GM18498 (cell line): ENCODE results near the gene P2RX2.
"Not testable (repeated sequence)": the region's sequence is repeated elsewhere in the genome, so short reads cannot be mapped to it uniquely, and the experiment has no call there.

ENCODE experiments used
- ATAC-seq: cut with Tn5 transposase; IDR thresholded peaks from one replicate; pipeline ENCODE4 v1.9.1; 2021; ENCODE audit warnings: mild to moderate bottlenecking, moderate library complexity; ENCODE audit not compliant: unreplicated experiment

The P2RX2 gene

DNA sequence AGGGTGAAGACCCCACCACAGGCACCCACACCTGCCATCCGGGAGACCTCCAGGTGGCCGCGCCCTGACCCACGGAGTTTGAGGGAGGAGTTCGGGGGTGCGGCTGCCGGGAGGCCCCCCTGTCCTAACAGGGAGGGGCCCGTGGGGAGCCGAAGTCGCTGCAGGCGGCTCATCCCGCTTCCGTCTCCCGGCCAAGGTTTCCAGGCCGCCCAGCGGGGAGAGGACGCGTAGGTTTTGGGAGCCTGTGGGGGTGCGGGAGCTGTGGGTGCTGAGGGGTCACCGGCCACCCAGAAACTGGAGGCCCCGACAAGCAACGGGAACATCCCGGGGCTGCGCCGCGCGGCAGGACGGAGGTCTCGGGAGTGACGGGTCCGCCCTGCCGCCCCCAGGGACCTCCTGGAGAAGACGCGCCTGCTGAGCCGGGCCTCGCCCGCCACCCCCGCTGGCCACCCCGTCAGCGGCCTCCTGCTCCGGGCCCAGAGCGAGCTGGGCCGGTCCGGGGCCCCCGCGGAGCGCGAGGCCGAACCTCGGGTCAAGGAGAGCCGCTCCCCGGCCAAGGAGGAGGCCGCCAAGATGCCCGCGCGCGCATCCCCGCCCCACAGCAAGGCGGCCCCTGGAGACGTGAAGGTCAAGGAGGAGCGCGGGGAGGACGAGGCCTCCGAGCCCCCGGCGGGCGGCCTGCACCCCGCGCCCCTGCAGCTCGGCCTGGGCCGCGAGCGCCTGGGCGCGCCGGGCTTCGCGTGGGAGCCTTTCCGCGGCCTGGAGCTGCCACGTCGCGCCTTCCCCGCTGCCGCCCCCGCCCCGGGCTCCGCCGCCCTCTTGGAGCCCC, 35.8 kb upstream of the P2RX2 start:
- no peak for ATAC-seq

DNA sequence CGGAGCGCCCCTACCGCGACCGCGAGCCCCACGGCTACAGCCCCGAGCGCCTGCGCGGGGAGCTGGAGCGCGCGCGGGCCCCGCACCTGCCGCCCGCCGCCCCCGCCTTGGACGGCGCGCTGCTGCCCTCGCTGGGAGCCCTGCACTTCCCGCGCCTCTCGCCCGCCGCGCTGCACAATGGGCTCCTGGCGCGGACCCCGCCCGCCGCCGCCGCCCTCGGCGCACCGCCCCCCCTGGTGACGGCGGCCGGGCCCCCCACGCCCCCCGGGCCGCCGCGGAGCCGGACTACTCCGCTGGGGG, 35.2 kb upstream of the P2RX2 start:
- no peak for ATAC-seq

DNA sequence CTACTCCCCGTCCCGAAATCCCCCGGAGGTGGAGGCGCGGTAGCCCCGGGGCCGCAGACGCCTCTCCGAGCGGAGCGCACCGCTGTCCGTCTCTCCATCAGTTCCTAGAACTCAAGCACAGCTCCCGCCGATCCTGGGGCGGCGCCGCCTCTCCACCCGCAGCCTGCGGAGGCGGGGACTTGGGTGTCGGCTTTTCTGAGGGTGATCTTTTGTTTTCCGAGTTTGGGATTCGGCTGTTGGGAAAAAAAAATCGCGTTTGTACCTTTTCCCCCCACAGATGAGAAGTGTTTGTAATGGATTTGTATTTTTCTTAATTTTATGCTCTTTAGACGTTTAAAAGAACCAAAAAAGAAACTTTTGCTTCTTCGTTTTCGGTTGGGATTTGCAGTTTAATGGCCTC, 34.8 kb upstream of the P2RX2 start:
- no peak for ATAC-seq

DNA sequence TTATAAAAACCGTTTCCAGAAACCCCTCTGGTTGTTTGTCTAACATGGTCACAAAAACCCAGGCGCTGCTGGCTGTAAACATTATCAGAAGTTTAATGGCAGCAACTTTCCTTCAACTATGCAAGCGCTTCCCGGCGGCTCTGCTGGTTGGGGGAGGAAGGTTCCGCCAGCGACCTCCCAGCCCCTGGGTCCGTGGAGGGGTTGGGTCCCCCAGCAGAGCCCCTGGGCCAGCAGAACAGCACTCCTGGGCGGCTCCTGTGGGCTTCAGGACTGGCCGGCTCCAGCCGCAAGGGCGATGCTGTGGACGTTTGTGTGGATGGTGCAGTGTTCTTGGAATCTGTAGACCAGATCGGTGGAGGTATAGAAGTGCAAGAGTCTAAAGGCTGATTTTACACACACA, 34.1 kb upstream of the P2RX2 start:
- no peak for ATAC-seq

DNA sequence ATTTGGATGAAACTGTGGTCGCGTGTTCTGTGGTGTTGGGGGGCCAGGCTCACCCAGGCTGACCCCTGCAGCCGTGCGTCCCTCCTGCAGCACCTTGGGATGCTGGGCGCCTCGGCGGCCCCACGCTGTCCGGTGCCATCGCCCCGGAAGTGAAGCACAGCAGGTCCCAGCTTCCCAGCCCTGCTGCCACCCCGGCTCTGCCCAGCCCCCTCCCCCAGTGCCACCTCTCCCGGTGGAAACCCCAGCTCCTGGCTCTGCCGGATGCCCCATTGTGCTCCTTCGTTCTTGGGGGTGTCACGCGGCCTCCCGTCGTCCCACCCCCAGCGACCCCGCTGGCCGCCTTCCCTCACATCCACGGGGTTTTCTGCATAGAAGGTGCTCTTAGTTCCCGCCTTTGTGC, 33.4 kb upstream of the P2RX2 start:
- ATAC-seq: no peak

DNA sequence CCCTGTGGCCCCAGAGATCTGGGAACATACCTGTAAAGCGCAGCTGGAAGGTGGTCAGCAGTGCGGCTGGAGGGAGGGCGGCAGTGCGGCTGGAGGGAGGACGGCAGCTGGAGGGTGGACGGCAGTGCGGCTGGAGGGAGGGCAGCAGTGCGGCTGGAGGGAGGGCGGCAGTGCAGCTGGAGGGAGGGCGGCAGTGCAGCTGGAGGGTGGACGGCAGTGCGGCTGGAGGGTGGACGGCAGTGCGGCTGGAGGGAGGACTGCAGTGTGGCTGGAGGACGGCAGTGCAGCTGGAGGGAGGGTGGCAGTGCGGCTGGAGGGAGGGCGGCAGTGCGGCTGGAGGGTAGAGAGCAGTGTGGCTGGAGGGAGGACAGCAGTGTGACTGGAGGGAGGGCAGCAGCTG, 31.6 kb upstream of the P2RX2 start:
- ATAC-seq: no peak

DNA sequence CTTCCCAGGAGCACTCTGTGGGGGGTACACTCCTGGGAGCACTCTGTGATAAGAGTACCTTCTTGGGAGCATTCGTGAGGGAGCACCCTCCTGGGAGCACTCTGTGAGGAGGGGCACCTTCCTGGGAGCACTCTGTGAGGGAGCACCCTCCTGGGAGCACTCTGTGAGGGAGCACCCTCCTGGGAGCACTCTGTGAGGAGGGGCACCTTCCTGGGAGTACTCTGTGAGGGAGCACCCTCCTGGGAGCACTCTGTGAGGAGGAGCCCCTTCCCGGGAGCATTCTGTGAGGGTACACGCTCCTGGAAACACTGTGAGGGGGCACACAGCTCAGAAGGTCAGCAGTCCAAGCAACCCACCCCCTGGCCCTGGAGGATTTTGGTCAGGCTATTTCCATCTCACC, 30.8 kb upstream of the P2RX2 start:
- ATAC-seq: no peak

DNA sequence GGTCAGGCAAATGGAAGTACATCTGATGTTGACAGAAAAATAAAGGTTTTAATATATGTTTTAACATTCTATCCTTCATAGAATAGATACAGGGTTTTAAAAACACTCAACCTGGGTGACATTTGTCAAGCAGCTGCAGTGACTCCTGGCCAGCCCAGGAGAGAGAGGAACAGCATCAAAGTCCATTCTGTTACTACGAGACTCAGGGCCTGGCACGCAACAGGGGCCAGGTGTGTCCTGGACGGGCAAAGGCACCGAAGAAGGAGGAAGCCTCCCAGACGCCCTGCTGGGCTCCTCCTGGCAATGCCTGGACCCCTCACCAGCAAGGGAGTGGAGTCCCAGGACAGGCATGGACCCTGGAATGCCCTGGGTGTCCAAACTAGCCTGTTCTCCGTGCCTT, 30.3 kb upstream of the P2RX2 start:
- no peak for ATAC-seq

DNA sequence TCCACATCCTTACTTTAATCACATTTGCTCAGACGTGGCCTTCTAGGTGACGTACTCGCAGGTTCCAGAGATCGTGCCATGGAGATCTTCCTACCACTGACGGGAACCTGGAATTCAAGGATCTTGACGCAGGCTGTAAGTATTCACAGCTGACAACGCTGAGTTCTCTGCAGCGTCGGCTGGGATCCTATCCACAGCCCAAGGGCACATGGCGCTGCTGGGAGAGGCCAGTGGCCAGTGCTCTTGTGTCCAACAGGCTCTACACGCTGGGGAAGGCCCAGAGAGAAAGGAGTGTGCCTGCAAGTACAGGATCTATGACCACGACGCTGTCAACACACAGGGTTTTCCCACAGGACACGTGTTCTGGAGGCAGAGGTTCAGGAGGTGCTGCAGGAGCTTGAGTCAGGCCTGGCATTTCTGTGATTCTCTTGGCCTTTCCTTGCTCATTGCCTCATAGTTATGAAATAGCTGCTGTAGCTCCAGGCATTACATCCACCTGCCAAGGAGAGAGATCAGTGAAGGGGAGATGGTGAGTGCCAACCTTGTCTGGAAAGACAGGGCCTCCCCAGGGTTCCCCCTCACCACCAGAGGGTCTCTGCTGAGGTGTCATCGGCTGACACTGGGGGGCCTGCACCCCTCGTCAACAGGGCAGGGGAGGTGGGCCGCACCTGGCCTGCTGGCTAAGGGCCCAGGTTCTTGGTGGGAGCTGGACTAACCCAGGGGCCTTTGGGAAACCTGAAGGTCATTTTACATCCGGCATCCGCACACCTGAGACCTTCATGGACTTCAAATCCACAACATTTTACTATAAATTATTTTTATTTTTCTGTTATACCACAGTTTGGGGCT, 29.5 kb upstream of the P2RX2 start:
- ATAC-seq: no peak

DNA sequence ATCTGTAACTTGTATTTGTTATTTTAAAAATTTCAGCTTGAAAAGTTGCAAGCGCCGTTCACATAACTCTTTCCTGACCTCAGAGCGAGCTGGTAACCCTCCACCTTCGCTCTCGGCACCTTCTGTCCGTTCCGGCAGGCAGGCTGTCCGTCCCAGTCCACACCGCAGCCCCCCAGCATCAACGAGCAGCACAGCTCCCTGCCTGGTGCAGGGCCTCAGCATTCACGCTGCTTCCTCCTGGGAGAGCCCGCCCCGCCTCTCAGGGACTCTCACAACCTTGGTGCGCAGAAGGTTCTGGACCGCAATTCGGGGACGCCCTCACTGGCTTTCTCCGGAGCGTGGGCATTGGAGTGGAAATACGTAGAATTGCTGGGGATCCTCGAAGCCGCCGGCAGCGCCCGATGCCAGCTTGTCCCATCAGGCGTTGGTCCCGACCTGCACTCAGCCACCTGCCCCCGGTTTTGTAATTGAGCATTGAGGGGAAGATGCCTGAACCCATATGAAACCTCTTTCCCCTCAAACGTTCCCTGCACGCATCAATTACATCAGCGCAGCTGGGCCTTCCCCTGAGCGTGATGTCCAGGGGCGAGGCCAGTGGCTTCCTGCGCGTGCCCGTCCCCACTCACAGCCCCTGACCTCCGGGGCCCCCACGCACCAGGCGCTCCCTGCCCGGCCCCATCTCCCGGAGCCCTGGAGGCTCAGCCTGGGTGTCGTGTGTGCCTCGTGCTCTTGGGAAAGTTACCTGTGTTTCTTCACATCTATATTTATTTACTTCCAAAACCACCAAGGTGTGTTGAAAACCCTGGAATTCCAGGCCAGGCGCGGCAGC, 27.3 kb upstream of the P2RX2 start:
- ATAC-seq: no peak

DNA sequence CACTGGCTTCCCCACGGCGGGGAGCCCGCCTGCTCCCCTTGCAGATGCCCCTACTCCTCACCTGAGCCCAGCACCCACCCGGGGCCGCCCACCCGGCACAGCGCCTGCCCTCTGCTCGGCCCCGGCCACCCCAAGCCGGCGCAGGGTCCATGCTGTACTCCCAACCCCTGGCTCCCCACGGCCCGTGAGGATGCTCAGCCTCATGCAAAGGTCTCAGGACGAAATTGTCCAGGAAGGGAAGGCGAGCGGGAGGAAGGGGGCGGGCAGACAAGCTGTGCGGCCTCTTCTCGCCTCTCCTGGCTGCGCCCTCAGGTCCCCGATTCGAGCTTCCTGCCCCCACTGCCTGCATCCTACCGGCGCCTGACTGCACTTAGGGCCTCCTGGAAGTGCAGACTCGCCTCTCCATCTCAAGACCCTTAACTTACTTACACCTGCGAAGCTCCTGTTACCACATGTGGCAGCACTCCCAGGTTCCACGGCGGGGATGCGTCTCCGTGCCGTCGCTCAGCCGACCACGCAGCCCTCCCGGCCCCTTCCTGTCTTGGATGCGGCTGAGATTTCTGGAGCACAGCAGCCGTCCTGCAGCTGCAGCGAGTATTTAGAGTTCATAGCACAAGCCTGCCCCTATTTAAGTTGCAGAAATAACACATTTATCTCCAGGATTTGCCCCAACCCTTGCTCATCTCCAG, 26.1 kb upstream of the P2RX2 start:
- ATAC-seq: no peak

DNA sequence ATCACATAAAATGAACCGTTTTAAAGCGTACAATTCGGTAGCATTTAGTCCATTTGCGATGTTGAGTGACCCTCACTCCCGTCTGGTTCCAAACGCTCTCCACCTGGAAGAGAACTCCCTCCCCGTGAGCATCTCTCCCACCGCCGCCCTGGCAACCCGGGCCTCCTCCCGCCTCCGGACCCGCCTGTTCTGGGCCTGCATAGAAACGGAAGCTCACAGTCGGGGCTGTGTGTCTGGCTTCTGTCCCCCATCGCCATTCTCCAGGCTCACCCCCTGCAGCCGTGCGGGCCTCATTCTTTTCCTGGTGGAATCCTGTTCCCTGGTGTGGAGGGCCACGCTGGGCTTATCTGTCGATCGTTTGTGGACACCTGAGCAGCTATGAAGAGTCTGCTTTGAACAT, 25.5 kb upstream of the P2RX2 start:
- no peak for ATAC-seq

DNA sequence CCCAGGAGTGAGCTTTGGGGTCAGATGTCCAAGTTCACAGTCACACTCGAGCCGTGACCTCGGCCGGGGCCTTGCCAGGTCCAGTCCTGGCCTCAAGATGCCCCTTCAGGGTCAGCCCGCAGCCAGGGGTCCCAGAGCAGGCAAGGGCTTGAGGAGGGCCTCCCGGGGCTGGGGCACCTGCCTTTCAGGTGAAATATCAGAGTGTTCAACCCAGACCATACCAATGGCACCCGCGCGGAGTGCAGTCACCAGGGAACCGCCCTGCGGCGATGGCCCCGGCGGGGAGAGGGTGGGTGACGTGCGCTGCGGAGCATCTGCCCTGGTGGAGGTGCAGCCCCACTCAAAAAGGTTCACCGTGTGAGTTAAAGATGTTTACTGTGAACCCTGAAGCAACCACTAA, 25.1 kb upstream of the P2RX2 start:
- ATAC-seq: no peak

DNA sequence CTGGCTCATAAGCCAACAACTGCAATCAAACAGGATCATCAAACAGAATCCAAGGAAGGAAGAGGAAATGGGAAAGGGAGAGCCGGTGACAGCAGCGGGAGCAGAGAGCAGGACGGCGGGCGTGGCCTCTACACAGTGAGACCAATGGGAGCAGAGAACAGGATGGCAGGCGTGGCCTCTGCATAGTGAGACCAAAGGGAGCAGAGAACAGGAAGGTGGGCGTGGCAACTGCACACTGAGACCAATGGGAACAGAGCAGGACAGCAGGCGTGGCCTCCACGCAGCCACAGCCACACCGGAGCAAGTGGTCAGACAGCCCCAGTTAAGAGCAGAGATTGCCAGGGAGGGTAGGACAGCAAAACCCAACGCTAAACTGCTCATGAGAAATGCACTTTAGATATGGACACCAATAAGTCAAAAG, 24.6 kb upstream of the P2RX2 start:
- ATAC-seq: no peak

DNA sequence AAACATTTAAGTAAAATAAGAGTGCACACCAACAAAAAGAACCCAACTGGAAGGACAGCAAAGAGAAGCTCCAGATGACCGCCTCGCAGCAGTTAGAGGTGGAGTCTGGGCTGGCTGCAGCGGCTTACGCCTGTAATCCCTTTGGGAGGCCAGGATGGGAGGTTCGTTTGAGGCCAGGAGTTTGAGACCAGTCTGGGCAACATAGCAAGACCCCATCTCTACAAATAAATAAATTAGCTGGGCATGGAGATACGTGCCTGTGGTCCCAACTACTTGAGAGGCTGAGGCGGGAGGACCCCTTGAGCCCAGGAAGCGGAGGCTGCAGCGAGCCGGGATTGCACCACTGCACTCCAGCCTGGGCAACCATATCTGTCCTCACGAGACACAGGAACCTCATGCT, 23.4 kb upstream of the P2RX2 start:
- no peak for ATAC-seq

DNA sequence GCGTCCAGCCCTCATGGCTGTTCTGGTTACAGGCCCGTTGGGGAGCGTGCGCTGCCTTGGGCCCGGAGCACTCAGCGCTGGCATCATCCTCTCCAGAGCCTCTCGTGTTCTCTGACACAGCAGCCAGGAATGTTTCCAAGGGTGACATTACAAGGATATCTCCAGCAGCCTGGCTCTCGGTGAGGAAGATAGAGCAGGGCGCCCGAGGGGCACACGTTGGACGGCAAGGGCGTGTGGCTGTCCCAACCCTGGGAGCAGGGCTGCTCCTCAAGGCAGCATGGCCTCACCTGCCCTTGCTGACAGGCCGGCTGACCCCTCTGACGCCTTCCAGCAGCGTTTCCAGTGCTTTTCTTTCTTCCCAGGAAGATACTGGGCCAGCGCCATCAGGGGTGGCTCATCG, 22.6 kb upstream of the P2RX2 start:
- ATAC-seq: no peak

DNA sequence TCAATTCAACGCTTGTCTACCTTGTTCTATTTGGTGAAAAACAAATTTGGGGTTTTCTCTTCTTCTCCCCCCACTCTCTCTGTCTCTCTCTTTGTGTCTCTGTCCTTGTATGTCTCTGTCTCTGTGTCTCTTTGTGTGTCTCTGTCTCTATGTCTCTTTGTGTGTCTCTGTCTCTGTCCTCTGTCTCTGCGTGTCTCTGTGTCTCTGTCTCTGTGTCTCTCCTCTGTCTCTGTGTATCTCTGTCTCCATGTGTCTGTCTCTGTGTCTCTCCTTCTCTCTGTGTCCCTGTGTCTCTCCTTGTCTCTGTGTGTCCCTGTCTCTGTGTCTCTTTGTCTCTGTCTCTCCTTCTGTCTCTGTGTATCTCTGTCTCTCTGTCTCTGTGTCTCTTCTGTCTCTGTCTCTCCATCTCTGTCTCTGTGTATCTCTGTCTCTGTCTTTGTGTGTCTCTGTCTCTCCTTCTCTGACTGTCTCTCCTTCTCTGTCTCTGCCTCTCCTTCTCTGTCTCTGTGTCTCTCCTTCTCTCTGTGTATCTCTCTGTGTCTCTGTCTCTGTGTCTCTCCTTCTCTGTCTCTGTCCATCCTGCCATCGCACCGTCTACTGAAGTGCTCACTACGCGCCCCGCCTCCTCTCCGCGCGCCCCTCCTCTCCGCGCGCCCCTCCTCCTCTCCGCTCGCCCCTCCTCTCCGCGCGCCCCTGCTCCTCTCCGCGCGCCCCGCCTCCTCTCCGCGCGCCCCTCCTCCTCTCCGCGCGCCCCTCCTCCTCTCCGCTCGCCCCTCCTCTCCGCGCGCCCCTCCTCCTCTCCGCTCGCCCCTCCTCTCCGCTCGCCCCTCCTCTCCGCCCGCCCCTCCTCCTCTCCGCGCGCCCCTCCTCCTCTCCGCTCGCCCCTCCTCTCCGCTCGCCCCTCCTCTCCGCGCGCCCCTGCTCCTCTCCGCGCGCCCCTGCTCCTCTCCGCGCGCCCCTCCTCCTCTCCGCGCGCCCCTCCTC, 21.0 kb upstream of the P2RX2 start:
- no peak for ATAC-seq

DNA sequence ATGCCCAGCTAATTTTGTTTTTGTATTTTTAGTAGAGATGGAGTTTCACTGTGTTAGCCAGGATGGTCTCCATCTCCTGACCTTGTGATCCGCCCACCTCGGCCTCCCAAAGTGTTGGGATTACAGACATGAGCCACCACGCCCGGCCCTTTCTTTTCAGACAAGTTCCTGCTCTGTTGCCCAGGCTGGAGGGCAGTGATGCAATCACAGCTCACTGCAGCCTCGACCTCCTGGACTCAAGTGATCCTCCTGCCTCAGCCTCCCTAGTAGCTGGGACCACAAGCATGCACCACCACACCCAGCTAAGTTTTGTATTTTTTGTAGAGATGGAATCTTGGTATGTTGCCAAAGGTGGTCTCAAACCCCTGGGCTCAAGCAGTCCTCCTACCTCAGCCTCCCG, 19.1 kb upstream of the P2RX2 start:
- not testable (repeated sequence) for ATAC-seq

DNA sequence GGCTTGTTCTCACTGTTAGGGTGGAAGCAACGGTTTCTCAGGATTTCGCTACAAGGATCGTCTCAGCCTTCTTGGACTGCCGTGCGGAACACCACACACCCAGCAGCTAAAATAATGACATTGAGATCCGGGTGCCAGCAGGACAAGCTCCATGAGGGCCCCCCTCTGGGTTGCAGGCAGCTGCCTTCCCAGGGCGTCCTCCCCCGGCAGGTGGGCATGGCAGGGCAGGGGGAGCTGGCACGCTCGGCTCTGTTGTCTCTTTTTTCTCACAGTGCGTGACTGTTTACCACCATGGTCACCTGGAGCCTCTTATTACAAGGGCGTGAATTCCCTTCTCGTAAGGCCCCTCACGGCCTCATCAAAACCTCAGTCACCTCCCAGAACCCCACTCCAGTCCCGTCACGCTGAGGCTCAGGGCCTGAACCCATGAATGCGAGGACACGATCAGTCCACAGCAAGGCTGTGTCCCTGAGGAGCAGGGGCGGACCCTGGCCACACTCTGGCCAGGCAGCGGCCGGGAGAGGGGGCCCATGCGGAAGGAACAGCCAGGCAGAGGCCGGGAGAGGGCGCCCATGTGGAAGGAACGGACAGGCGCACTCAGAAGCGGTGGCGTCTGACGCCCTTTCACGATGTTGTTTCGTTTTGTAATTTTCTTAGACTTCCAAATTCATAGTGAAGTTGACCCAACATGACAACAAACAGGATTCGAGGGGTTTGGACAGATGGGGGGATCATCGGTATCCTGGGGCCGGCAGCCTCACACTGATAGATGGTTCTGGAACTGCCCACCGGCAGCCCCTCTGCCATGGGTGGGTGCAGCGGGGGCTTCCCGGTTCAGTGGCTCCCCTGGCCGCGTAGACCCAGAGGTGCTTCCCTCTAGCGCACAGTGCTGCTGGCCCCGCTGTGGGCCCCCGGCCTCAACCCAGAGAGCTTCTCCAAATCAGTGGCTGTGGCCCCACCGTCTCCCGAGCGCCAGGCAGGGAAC, 18.2 kb upstream of the P2RX2 start:
- peak; percentile 46 for ATAC-seq
